SU-DHL-6 (cell line): ENCODE measurements around the gene XPOT.

Experiments used
- EZH2phosphoT487 ChIP-seq: fragments of 200-600 bp; sonication (generic), shearing (Covaris generic); conservative IDR thresholded peaks from 2 replicates; pipeline ENCODE4 v1.6.1; 2018; ENCODE audit warnings: mild to moderate bottlenecking, antibody characterized with exemption, low read length, moderate library complexity, mixed read lengths
- TF ChIP-seq, protein P1 (sequence below): fragments of 200-600 bp; sonication (generic); IDR thresholded peaks from one replicate; pipeline ENCODE4 v1.5.1; 2017; ENCODE audit warnings: antibody characterized with exemption, mild to moderate bottlenecking, low read length, moderate library complexity; ENCODE audit not compliant: insufficient read depth, poor library complexity, severe bottlenecking

DNA sequence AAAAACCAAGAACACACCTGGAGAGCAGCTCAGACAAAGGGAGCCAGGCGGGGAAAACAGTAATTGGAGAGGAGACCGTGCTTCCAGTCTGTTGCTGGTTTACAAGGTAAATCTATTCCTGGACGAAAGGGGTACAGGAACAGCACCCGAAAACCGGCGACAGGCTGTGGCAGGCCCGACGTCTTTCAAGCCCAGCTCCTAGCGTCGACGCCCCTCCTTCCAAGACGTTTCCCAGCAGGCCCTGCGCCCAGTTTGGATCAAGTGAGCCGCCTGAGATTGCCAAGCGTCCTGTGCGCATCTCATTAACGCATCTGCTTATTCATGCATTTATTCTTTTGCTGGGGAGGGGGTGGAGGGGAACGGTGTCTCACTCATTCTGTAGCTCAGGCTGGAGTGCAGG lies 15.0 kb upstream of the XPOT start:
- TF ChIP-seq, protein P1, sequence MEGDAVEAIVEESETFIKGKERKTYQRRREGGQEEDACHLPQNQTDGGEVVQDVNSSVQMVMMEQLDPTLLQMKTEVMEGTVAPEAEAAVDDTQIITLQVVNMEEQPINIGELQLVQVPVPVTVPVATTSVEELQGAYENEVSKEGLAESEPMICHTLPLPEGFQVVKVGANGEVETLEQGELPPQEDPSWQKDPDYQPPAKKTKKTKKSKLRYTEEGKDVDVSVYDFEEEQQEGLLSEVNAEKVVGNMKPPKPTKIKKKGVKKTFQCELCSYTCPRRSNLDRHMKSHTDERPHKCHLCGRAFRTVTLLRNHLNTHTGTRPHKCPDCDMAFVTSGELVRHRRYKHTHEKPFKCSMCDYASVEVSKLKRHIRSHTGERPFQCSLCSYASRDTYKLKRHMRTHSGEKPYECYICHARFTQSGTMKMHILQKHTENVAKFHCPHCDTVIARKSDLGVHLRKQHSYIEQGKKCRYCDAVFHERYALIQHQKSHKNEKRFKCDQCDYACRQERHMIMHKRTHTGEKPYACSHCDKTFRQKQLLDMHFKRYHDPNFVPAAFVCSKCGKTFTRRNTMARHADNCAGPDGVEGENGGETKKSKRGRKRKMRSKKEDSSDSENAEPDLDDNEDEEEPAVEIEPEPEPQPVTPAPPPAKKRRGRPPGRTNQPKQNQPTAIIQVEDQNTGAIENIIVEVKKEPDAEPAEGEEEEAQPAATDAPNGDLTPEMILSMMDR = no peak
- TF ChIP-seq EZH2phosphoT487 = no peak
